NCI-H774 (cell line): ENCODE data around the gene FANK1.
"Not testable (repeated sequence)": the region's sequence is repeated elsewhere in the genome, so short reads cannot be mapped to it uniquely, and the experiment has no call there.

Experiments
- DNase-seq: peaks from one replicate; lab custom pipeline; 2025; lab: John Stamatoyannopoulos, UW

Gene FANK1

DNA sequence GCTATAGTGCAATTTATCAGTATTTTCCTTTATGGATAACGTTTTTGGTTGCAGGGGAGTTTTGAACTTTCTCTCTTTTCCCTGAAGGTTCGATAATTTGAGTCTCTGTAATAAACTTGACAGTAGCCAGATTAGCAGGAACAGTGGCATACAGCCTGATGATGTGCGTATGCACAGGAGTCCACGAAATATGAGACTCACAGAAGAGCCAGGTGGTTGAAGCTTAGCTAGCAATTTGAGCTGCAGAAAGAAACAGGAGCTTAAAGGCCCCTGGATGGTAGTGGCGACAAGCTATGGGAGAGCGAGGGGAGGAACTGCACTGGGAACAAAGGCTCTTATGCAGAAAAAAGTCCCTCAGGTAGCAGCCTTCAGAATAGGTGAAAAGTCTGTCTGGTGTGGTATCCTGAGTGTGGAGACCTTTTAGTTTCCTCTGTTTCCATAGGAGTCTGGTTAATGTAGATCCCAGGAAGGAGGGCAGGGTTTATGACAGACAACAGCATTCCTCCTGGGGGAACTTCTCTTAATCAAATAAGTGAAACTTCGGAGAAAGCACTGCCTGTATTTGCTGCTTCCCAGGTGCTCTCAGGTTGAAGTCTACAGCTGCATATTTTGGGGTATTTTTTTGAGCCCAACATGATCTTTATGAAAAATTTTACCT, 32.7 kb downstream of the FANK1 start:
- DNase-seq: no peak

DNA sequence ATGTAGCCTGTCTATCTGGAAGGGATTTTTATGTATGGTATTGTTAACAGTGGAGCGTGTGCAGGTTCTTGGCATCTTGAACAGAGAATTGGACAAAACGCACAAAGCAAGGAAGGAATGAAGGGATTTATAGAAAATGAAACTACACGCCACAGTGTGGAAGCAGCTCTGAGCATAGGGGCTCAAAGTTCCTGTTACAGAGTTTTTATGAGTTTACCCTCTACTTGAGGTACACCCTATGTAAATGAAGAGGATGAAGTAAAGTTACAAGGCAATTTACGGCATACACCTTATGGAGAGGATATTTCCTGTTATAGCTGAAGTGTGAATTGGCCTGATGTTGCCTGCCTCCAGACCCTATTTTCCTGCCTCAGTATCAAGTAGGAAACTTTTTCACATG, 33.3 kb downstream of the FANK1 start:
- no peak for DNase-seq

DNA sequence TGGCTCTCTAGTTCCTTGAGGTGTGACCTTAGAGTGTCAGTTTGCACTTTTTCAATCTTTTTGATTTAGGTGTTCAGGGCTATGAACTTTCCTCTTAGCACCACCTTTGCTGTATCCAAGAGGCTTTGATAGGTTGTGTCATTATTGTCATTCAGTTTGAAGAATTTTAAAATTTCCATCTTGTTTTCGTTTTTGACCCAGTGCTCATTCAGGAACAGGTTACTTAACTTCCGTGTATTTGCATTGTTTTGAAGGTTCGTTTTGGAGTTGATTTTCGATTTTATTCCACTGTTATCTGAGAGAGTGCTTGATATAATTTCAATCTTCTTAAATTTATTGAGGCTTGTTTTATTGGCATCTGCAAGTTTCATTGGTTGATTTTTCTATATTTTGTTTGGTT, 37.3 kb downstream of the FANK1 start:
- DNase-seq: no peak

- DNase-seq: no peak
These were observed 40.0 kb downstream of the FANK1 start for GRCh38 chr10:125936331-125936730.

DNA sequence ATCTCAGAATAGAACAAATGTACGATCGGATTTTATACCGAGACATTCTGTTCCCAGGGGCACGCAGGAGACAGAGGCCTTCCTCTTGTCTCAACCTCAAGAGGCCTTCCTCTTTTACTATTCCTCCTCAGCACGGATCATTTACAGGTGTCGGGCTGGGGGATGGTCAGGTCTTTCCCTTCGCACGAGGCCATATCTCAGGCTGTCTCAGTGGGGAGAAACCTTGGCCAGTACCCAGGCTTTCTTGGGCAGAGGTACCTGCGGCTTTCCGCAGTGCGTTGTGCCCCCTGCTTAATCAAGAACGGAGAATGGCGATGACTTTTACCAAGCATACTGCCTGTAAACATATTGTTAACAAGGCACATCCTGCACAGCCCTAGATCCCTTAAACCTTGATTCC, 44.2 kb downstream of the FANK1 start:
- DNase-seq: no peak

- DNase-seq: no peak
These were observed 54.9 kb downstream of the FANK1 start for GRCh38 chr10:125951290-125951689.

- no peak for DNase-seq
These were observed 57.5 kb downstream of the FANK1 start for GRCh38 chr10:125953778-125954385.

DNA sequence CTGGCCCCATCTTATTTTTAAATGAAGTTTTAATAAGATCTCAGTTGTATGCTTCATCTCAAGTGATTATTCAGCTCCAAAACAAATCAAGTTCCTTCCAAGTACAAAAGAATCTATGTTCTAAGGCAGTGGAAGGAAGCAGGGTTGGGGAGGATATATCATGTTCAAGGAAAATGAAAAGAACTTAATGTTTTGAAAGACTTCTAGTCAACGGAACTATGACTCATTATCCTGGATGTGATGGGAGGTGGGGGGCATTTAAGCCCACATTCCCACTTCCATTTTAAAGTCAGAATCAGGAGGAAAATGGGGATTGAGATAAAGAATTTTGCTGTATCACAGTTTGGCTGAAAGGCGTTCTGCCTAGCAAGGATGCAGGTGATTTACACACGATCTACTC, 59.4 kb downstream of the FANK1 start:
- DNase-seq: no peak

- DNase-seq: no peak
These were observed 65.4 kb downstream of the FANK1 start for GRCh38 chr10:125961743-125962142.

- DNase-seq: no peak
These were observed 65.8 kb downstream of the FANK1 start for GRCh38 chr10:125962200-125962599.

GRCh38 chr10:125964558-125964957, 68.2 kb downstream of the FANK1 start:
- no peak for DNase-seq

DNA sequence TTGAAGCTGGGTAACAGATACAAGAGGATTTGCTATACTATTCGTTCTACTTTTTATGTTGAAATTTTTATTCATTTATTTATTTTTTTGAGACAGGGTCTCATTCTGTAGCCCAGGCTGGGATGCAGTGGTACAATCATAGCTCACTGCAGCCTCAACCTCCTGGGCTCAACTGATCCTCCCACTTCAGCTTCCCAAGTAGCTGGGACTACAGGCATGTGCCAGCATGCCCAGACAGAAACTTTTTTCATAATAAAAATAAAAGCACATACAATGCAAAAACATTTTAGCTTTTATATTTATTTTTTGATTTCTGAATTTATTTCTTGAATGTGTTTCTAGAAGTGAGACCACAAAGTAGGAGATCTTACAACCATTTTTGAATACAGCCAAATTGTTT, 71.2 kb downstream of the FANK1 start:
- no peak for DNase-seq

- not testable (repeated sequence) for DNase-seq
These were observed 73.8 kb downstream of the FANK1 start for GRCh38 chr10:125970077-125970630.

GRCh38 chr10:125976960-125977605, 80.7 kb downstream of the FANK1 start:
- DNase-seq: no peak

DNA sequence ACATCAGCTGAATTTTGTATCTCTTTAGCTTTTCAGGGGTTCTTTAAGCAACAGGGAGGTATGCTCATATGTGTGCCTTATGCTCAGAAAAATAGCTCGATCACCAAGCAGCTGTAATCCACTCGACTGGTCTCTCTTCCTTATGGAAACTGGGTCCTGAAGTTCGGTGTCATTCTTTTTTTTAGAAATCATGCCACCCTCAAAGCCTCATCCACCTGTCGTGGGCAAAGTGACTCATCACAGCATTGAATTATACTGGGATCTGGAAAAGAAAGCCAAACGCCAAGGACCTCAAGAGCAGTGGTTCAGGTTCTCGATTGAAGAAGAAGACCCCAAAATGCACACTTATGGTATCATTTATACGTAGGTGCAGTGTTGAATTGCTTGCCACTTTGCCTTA, 83.6 kb downstream of the FANK1 start:
- no peak for DNase-seq

DNA sequence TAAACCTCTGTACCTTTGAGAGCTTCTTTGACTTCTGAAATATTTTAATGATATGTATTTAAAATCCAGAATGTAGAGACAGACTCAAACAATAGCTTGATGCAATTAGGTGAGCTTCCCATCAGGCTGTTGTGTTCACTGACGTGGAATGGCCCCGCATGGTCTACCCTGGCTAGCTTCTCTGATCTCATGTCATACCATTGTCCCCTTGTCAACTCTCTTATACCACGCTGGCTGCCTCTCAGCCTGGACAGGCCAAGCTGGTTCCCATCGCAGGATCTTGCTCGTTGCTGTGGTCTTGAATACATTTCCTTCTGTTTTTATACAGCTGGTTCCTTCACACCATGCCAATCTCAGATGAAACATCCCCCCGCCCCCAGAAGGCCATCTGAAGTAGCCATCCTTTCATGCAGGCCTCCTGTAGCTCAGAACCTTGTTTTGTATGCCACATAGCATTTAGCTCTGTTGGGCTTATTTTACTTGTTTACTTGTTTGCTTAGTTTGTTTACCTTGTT, 84.2 kb downstream of the FANK1 start:
- DNase-seq: no peak

DNA sequence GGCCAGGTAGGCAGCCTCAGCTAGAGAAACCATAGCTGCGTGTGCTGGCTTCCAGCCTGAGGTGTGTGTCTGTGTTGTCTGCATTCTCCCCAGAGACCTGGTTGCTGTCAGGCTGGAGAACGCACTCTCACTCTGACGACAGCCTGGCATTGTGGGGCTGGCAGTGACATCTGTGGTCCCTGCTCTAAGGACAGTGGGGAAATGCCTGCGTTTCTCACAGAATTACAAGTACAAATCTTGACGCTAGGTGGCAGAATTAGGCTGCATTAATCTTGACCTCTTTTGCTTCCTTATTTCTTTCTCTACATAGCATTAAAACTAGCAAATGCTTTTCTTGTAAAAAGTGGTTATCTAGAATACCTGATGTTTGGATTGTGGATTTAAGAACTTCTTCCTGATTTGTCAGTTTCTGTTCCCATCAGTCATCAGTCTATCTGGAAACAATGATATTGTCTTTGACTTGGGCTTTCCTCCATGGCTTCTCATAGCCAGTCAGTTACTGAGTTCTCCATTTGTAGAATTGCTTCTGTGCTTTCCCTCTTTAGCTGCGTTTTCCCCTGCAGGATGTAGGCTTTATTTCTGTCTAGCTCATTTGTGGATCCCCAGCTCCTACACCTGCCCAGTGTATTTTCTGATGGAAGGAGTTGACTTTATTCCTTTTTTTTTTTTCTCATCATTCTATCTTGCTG, 86.0 kb downstream of the FANK1 start:
- DNase-seq: peak; percentile 7

- no peak for DNase-seq
These were observed 86.8 kb downstream of the FANK1 start for GRCh38 chr10:125983161-125983560.

DNA sequence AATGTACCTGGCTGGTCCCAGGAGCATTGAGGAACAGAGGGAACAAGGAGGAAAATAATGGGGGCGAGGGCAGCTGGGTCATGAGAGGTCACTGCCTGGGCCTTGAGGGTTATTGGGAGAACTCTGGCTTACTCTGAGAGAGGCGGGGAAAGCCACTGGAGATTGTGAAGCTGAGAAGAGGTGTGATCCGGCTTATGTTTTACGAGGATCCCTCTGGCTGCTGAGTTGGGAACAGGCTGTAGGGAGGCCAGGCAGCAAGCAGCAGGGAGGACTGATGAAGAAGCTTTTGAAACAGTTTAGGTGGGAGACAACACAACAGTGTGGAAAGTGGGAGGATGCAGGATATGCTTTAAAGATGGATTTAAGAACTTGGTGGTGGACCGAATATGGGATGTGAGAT, 87.3 kb downstream of the FANK1 start:
- no peak for DNase-seq

GRCh38 chr10:125984346-125984745, 88.0 kb downstream of the FANK1 start:
- DNase-seq: no peak

DNA sequence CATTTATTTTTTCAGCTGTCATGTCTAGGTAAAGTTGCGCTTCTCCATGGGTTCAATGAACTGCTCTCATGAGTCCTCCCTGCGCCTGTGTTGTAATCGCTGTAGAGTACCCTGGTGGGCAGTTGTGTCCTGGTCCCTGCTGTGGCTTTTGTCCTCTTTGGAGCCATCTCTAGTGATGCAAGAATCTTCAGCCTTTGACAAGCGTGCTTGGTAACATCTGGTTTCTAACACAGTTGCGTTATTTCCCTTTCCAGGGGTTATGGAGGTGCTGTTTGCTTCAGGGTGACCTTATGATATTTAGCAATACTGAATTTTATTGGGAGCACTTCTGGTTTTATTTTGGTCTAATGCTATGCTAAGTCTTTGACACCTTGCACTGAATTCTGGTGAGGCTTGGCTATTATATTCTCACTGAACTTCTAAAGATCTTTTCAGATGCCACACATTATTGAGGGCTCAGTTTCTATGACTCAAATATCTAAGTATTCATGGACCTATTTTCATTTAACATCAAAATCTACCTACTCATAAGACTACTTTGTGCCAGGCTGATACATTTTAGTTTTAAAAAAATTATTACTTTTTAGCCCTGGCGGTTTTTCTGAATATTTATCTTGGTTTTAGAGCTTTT, 88.6 kb downstream of the FANK1 start:
- DNase-seq: no peak
